GM12892 (cell line): Measurements from ENCODE around the gene SOX1.

Experiments used
- POLR2A ChIP-seq: IDR thresholded peaks from 2 replicates; pipeline ENCODE4 v1.6.1; 2011; ENCODE audit warnings: low read depth, low read length, control low read depth
- POLR2AphosphoS5 ChIP-seq: IDR thresholded peaks from 2 replicates; pipeline ENCODE4 v1.6.1; 2011; ENCODE audit warnings: low read depth, low read length, control low read depth
- TAF1 ChIP-seq: IDR thresholded peaks from 2 replicates; pipeline ENCODE4 v1.6.1; 2011; ENCODE audit warnings: low read depth, mild to moderate bottlenecking, control low read depth, low read length, borderline replicate concordance

- TF ChIP-seq POLR2AphosphoS5 (no peak), POLR2A (no peak), TAF1 (no peak)
These were observed 28.4 kb downstream of the SOX1 start for GRCh38 chr13:112095354-112095753.
